Stomach (tissue), 9 donors: ENCODE results near the gene CCDC3. TPM values are rescaled to one million over a fixed set of nuclear protein-coding genes. Genes with fewer than 3 reads are reported as not detected.

Source experiments
- DNase-seq, 2 donors: peaks; one replicate each; pipeline versions ENCODE4 v3.0.0 to v3.0.0-alpha.2; 2013 to 2019
- H3K27ac ChIP-seq, 5 donors: fragments of 200-600 bp in 4 of 5; sonication (generic) in 4 of 5; one replicate each; pipeline ENCODE4 v1.5.1; 2013 to 2019; ENCODE audit warnings: mild to moderate bottlenecking in 1 of 5, moderate library complexity in 1 of 5
- H3K27me3 ChIP-seq, 3 donors: fragments of 200-600 bp; sonication (generic); one replicate each; pipeline ENCODE4 v1.5.1; 2017 to 2019; ENCODE audit warnings: mixed run types in 1 of 3
- H3K36me3 ChIP-seq, 4 donors: fragments of 200-600 bp; sonication (generic); 1 replicate in 3 of 4; 2 replicates in 1 of 4; pipeline ENCODE4 v1.5.1; 2016 to 2019
- H3K4me1 ChIP-seq, 4 donors: fragments of 200-600 bp; sonication (generic); one replicate each; pipeline ENCODE4 v1.5.1; 2016 to 2019
- H3K4me3 ChIP-seq, 4 donors: fragments of 200-600 bp; sonication (generic) in 3 of 4; one replicate each; pipeline ENCODE4 v1.5.1; 2016 to 2019; ENCODE audit warnings: mild to moderate bottlenecking in 1 of 4
- H3K9me3 ChIP-seq, 4 donors: fragments of 200-600 bp; sonication (generic); one replicate each; pipeline ENCODE4 v1.5.1; 2016 to 2019
- EP300 ChIP-seq: sonication (generic); formaldehyde crosslinking; IDR thresholded peaks from one replicate; pipeline ENCODE4 v1.6.1; 2017; ENCODE audit warnings: antibody characterized with exemption
- POLR2A ChIP-seq, 4 donors: fragments of 450-650 bp; IDR thresholded peaks; one replicate each; pipeline ENCODE4 v1.6.1; 2016; ENCODE audit warnings: antibody characterized with exemption in 4 of 4, control low read depth in 2 of 4, mild to moderate bottlenecking in 1 of 4, moderate library complexity in 1 of 4
- POLR2AphosphoS5 ChIP-seq, 3 donors: sonication (generic); formaldehyde crosslinking; IDR thresholded peaks; one replicate each; pipeline ENCODE4 v1.6.1; 2016; ENCODE audit warnings: antibody characterized with exemption in 3 of 3
- WGBS, 5 donors: extraction: QIAGEN DNeasy Blood & Tissue Kit in 3 of 5; methylation state at CpG; one replicate each; pipeline versions ENCODE4 v1.1.5 to v1.1.7; 2013 to 2018; 5-methylcytosine and 5-hydroxymethylcytosine counted together
- intact Hi-C: fragments of 100-400 bp; cut with DNase I; formaldehyde crosslinking; loops from one replicate; pipeline ENCODE4 v1.15.1; 2023; ENCODE audit warnings: low total_unique reads
- polyA plus RNA-seq, 3 donors: library from polyadenylated mRNA; stranded (reverse); fragments of 200-250 nt; gene quantifications; one replicate each; pipeline ENCODE4 v1.2.3, GENCODE V29; 2013
- total RNA-seq, 5 donors: library from RNA; depleted of rRNA; stranded (reverse); fragments of >200 nt; gene quantifications; one replicate each; pipeline versions ENCODE4 v1.1.0 to v1.2.3, GENCODE V29; 2014 to 2016
- TF ChIP-seq, protein P1 (sequence below), 7 experiments: fragments of 450-650 bp in 4 of 7; fragments of 200-600 bp in 3 of 7; sonication (generic) in 3 of 7; IDR thresholded peaks; one replicate each; pipeline ENCODE4 v1.5.1; 2016 to 2019; ENCODE audit warnings: antibody characterized with exemption in 7 of 7, control low read depth in 2 of 7, mild to moderate bottlenecking in 1 of 7
- donor health status: healthy with polysubstance abuse.
- donor health status: Bipolar disorder and iron deficiency.
- donor health status: healthy.

Gene CCDC3
- total and polyA plus RNA-seq, 8 donors = 1.8 to 11.0 (median 4.8) TPM; not detected in 1

DNA sequence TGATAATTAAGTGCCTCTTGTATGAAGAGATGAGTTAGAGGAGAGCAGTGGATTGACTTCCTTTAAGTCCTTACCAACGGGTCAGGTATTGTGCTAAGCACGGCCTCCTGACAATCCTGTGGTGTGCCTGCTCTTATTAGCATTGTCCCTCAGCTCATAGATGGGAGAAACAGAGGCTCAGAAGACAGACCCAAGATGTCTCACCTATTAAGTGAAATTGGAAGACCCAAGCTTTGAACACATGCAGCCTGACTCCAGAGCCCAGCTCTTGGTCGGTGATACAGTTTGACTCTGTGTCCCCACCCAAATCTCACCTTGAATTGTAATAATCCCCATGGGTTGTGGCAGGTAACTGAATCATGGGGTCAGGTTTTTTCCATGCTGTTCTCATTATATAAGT, 53.8 kb downstream of the CCDC3 start:
- H3K9me3 ChIP-seq = peaks cover 0 to 4% (median under 1%) of the 10 kb centered on the region in 4 donors

DNA sequence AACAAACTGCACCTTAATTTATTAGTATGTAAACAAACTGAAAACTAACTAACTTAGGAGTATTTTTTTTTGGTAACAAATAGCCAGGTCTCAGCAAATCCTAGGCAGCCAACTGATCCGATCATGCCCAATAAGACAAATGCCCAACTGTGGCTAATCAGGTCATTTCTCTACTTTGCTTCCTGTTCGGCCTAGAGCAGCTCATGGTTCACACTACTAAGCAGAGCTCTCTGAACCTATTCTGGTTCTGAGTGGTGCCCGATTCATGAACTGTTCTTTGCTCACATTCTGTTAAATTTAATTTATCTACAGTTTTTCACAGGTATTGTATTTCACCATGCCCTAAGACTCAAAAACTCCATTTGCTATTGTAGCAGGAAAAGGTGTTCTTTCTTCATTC, 55.1 kb downstream of the CCDC3 start:
- WGBS, 5 donors = 79 to 90% (median 84%) methylated on average over 3 of the region's 3 CpGs
- H3K4me3 ChIP-seq = no peak overlapping the region
- intact Hi-C loops = no loop called here
- no peaks in the 10 kb centered on the region for H3K9me3 ChIP-seq
- H3K27me3 ChIP-seq = no peaks in the 10 kb centered on the region
- no peaks in the 10 kb centered on the region for H3K36me3 ChIP-seq
- no peak overlapping the region for H3K27ac ChIP-seq
- no peaks in the 10 kb centered on the region for H3K4me1 ChIP-seq
- no peak for TF ChIP-seq EP300
- TF ChIP-seq, protein P1, sequence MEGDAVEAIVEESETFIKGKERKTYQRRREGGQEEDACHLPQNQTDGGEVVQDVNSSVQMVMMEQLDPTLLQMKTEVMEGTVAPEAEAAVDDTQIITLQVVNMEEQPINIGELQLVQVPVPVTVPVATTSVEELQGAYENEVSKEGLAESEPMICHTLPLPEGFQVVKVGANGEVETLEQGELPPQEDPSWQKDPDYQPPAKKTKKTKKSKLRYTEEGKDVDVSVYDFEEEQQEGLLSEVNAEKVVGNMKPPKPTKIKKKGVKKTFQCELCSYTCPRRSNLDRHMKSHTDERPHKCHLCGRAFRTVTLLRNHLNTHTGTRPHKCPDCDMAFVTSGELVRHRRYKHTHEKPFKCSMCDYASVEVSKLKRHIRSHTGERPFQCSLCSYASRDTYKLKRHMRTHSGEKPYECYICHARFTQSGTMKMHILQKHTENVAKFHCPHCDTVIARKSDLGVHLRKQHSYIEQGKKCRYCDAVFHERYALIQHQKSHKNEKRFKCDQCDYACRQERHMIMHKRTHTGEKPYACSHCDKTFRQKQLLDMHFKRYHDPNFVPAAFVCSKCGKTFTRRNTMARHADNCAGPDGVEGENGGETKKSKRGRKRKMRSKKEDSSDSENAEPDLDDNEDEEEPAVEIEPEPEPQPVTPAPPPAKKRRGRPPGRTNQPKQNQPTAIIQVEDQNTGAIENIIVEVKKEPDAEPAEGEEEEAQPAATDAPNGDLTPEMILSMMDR (IDR thresholded peaks at IDR 0.05) = no peak
- TF ChIP-seq POLR2AphosphoS5 (IDR thresholded peaks at IDR 0.05) = no peak
- no peak for TF ChIP-seq POLR2A (IDR thresholded peaks at IDR 0.05)
- no peak for DNase-seq

More for the DNA sequence above, 53.8 kb downstream of the CCDC3 start:
- intact Hi-C loops = no loop called here
- no peak for DNase-seq
- Histone ChIP-seq H3K36me3 (no peaks in the 10 kb centered on the region), H3K4me3 (no peak overlapping the region), H3K27ac (no peak overlapping the region), H3K27me3 (no peaks in the 10 kb centered on the region), H3K4me1 (no peaks in the 10 kb centered on the region)
- TF ChIP-seq, protein P1 (IDR thresholded peaks at IDR 0.05) = no peak
- no peak for TF ChIP-seq POLR2A (IDR thresholded peaks at IDR 0.05)
- TF ChIP-seq EP300 = no peak
- 86 to 97% (median 94%) methylated on average over 3 of the region's 3 CpGs for WGBS, 5 donors

DNA sequence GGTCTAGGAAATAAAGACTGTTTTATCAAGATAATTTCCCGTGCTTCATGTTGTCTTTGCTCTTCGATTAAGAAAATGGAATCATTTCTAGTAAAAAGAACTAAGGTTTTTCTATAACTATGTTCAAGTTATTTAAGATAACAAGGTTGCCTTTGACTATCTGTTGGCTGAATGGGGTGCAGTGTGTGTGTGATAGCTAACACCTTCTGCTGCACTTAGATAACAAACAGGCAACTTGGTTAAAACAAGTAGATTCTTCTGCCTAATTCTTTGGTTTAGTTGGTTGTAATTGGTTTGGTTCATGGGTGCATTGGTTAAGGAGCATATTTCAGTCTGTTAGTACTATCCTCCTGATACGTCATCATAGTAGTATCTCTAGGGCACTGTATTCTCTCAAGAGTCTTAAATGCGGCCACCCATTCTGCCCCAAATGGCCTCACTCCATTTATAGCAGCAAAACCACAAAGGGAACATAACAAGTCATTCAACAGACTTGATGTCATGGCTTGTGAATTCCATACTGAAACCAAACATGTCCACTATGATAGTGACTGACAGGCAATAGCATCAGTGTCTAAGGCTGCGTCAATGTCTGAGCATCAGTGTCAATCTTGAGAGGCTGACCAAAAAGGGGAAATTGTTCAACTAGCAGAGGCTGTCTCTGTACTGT, 55.7 kb downstream of the CCDC3 start:
- H3K27ac ChIP-seq = no peak overlapping the region
- no peaks in the 10 kb centered on the region for H3K36me3 ChIP-seq
- no peaks in the 10 kb centered on the region for H3K27me3 ChIP-seq
- no peaks in the 10 kb centered on the region for H3K4me1 ChIP-seq
- DNase-seq = no peak
- H3K9me3 ChIP-seq = no peaks in the 10 kb centered on the region
- WGBS, 5 donors = 62 to 76% (median 72%) methylated on average over 5 of the region's 5 CpGs
- TF ChIP-seq, protein P1 (IDR thresholded peaks at IDR 0.05) = no peak
- no peak for TF ChIP-seq POLR2AphosphoS5 (IDR thresholded peaks at IDR 0.05)
- TF ChIP-seq EP300 = no peak
- TF ChIP-seq POLR2A (IDR thresholded peaks at IDR 0.05) = no peak
- no peak overlapping the region for H3K4me3 ChIP-seq
- intact Hi-C loops = no loop called here

- H3K27me3 ChIP-seq = no peaks in the 10 kb centered on the region
- no peak overlapping the region for H3K4me3 ChIP-seq
- TF ChIP-seq EP300 (no peak), POLR2AphosphoS5 (IDR thresholded peaks at IDR 0.05) (no peak), POLR2A (IDR thresholded peaks at IDR 0.05) (no peak)
- TF ChIP-seq, protein P1 (IDR thresholded peaks at IDR 0.05) = no peak
- no peaks in the 10 kb centered on the region for H3K4me1 ChIP-seq
- H3K9me3 ChIP-seq = no peaks in the 10 kb centered on the region
- H3K27ac ChIP-seq = no peak overlapping the region
- no peaks in the 10 kb centered on the region for H3K36me3 ChIP-seq
- intact Hi-C loops = no loop called here
- 89 to 94% (median 92%) methylated on average over 1 of the region's 1 CpG for WGBS, 5 donors
- no peak for DNase-seq
Observed at GRCh38 chr10:12944931-12945330, 56.6 kb downstream of the CCDC3 start.
